GM19238 (cell line): ENCODE results near the gene MAGI2.

ENCODE experiments used
- DNase-seq: peaks from one replicate; pipeline ENCODE4 v3.0.0; 2011; ENCODE audit warnings: low spot score; ENCODE audit not compliant: insufficient read length

MAGI2 gene

GRCh38 chr7:78967046-78967445, 486.4 kb downstream of the MAGI2 start:
- DNase-seq, result no peak

- no peak for DNase-seq
Observed at GRCh38 chr7:78959477-78959876, 494.0 kb downstream of the MAGI2 start.

GRCh38 chr7:78955329-78955728, 498.1 kb downstream of the MAGI2 start:
- no peak for DNase-seq

- no peak for DNase-seq
Observed at GRCh38 chr7:78953726-78954363, 499.6 kb downstream of the MAGI2 start.

GRCh38 chr7:78953090-78953489, 500.4 kb downstream of the MAGI2 start:
- no peak for DNase-seq

GRCh38 chr7:78939669-78940068, 513.8 kb downstream of the MAGI2 start:
- DNase-seq, result no peak

GRCh38 chr7:78924581-78924980, 528.9 kb downstream of the MAGI2 start:
- no peak for DNase-seq

- no peak for DNase-seq
Observed at GRCh38 chr7:78912781-78913180, 540.7 kb downstream of the MAGI2 start.

- DNase-seq, result no peak
Observed at GRCh38 chr7:78906735-78907134, 546.7 kb downstream of the MAGI2 start.

- no peak for DNase-seq
Observed at GRCh38 chr7:78905436-78905835, 548.0 kb downstream of the MAGI2 start.

- DNase-seq, result no peak
Observed at GRCh38 chr7:78904983-78905382, 548.5 kb downstream of the MAGI2 start.

GRCh38 chr7:78901566-78901965, 551.9 kb downstream of the MAGI2 start:
- no peak for DNase-seq

- no peak for DNase-seq
Observed at GRCh38 chr7:78900806-78901205, 552.7 kb downstream of the MAGI2 start.

- DNase-seq, result no peak
Observed at GRCh38 chr7:78895393-78895792, 558.1 kb downstream of the MAGI2 start.

- no peak for DNase-seq
Observed at GRCh38 chr7:78879206-78879605, 574.3 kb downstream of the MAGI2 start.

- no peak for DNase-seq
Observed at GRCh38 chr7:78873117-78873516, 580.4 kb downstream of the MAGI2 start.

GRCh38 chr7:78864339-78864738, 589.1 kb downstream of the MAGI2 start:
- DNase-seq, result no peak

- DNase-seq, result no peak
Observed at GRCh38 chr7:78863281-78863680, 590.2 kb downstream of the MAGI2 start.

GRCh38 chr7:78862411-78862900, 591.0 kb downstream of the MAGI2 start:
- no peak for DNase-seq

GRCh38 chr7:78852951-78853350, 600.5 kb downstream of the MAGI2 start:
- DNase-seq, result no peak

GRCh38 chr7:78850093-78850740, 603.2 kb downstream of the MAGI2 start:
- no peak for DNase-seq

- no peak for DNase-seq
Observed at GRCh38 chr7:78845155-78845554, 608.3 kb downstream of the MAGI2 start.

GRCh38 chr7:78842068-78842467, 611.4 kb downstream of the MAGI2 start:
- no peak for DNase-seq
